GM12865 (cell line): ENCODE measurements around the gene IBTK.
A peak's percentile ranks its signal among the peaks of the same experiment; 100 is the strongest.
"Not testable (repeated sequence)": the region's sequence is repeated elsewhere in the genome, so short reads cannot be mapped to it uniquely, and the experiment has no call there.

ENCODE experiments used
- DNase-seq: peaks from one replicate; pipeline ENCODE4 v3.0.0; 2010; ENCODE audit warnings: low read depth
- H3K4me3 ChIP-seq: 2 replicates; pipeline ENCODE4 v1.5.1; 2011; ENCODE audit warnings: mild to moderate bottlenecking, low read depth, low read length, control low read depth
- CTCF ChIP-seq: IDR thresholded peaks from 2 replicates; pipeline ENCODE4 v1.5.1; 2011; ENCODE audit warnings: low read length, control low read depth, low read depth, inconsistent platforms; ENCODE audit not compliant: insufficient read depth; ENCODE audit errors: missing control alignments

IBTK gene

GRCh38 chr6:82178759-82179112, 68.8 kb downstream of the IBTK start:
- TF ChIP-seq CTCF, result no peak
- no peak for DNase-seq
- no peak overlapping the region for H3K4me3 ChIP-seq

- DNase-seq, result no peak
- TF ChIP-seq CTCF, result peak; percentile 6
- no peak overlapping the region for H3K4me3 ChIP-seq
These were observed 69.3 kb downstream of the IBTK start for GRCh38 chr6:82178077-82178758.

- H3K4me3 ChIP-seq, result no peak overlapping the region
- DNase-seq, result no peak
- TF ChIP-seq CTCF, result no peak
These were observed 70.9 kb downstream of the IBTK start for GRCh38 chr6:82176616-82177015.

GRCh38 chr6:82172594-82172993, 75.0 kb downstream of the IBTK start:
- no peak for DNase-seq
- no peak for TF ChIP-seq CTCF
- H3K4me3 ChIP-seq, result no peak overlapping the region

GRCh38 chr6:82169138-82169876, 78.2 kb downstream of the IBTK start:
- DNase-seq, result no peak
- no peak overlapping the region for H3K4me3 ChIP-seq
- TF ChIP-seq CTCF, result no peak

- no peak for TF ChIP-seq CTCF
- no peak overlapping the region for H3K4me3 ChIP-seq
- no peak for DNase-seq
These were observed 81.1 kb downstream of the IBTK start for GRCh38 chr6:82166493-82166892.

GRCh38 chr6:82160255-82160990, 87.1 kb downstream of the IBTK start:
- TF ChIP-seq CTCF, result no peak
- DNase-seq, result no peak
- no peak overlapping the region for H3K4me3 ChIP-seq

- not testable (repeated sequence) for DNase-seq
These were observed 94.8 kb downstream of the IBTK start for GRCh38 chr6:82152786-82153185.

GRCh38 chr6:82151147-82151546, 96.4 kb downstream of the IBTK start:
- DNase-seq, H3K4me3 ChIP-seq: not testable (repeated sequence)

More at GRCh38 chr6:82152786-82153185, 94.8 kb downstream of the IBTK start:
- not testable (repeated sequence) for H3K4me3 ChIP-seq
